ENCODE data around the gene BBIP1.

Gene BBIP1

DNA sequence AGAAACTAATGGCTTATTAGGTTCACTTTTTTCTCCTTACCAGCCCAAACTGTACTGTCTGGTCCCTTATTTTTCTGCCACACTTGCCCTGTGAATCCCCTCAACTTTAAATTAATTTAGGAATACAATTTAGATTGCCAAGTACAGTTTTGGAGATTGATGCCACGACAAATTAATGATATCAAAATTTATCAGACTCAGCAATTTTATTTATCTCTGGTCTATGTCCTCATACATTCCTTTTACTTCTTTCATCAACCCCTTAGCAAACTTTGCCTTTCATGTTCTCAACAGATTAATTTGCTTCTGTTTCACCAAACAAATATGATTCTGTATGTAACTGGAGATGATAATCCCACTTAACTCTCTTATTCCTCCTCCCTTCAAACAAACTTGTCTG lies 38.6 kb upstream of the BBIP1 start:
- DNase-seq (no peak), ATAC-seq (ENCODE audit: insufficient read depth, low read depth) (no peak)
- Histone ChIP-seq H3K36me3 (ENCODE audit: insufficient read depth, low read length) (no peaks in the 10 kb centered on the region), H4K20me1 (ENCODE audit: insufficient read depth, low read length) (peaks cover 53% of the 10 kb centered on the region), H3K4me1 (ENCODE audit: insufficient read depth, low read length) (no peaks in the 10 kb centered on the region), H3K9me3 (ENCODE audit: insufficient read depth, low read length, severe bottlenecking) (no peaks in the 10 kb centered on the region), H3K27me3 (ENCODE audit: insufficient read depth, low read length, poor library complexity) (no peaks in the 10 kb centered on the region), H3K4me3 (ENCODE audit: low read depth in 1 of 2, low read length in 2 of 2) (no peak overlapping the region), H3K4me2 (ENCODE audit: insufficient read depth, low read length) (no peak overlapping the region), H3K79me2 (ENCODE audit: insufficient read depth, low read length) (peaks cover 94% of the 10 kb centered on the region), H3K27ac (ENCODE audit: low read length) (no peak overlapping the region), H3K9ac (ENCODE audit: low read depth, low read length) (no peak overlapping the region), H2AFZ (ENCODE audit: low read depth, low read length) (no peak overlapping the region)
- TF ChIP-seq EZH2 (IDR thresholded peaks at IDR 0.05; ENCODE audit: borderline replicate concordance, low read depth, low read length, severe bottlenecking) = no peak
- TF ChIP-seq, protein P1, sequence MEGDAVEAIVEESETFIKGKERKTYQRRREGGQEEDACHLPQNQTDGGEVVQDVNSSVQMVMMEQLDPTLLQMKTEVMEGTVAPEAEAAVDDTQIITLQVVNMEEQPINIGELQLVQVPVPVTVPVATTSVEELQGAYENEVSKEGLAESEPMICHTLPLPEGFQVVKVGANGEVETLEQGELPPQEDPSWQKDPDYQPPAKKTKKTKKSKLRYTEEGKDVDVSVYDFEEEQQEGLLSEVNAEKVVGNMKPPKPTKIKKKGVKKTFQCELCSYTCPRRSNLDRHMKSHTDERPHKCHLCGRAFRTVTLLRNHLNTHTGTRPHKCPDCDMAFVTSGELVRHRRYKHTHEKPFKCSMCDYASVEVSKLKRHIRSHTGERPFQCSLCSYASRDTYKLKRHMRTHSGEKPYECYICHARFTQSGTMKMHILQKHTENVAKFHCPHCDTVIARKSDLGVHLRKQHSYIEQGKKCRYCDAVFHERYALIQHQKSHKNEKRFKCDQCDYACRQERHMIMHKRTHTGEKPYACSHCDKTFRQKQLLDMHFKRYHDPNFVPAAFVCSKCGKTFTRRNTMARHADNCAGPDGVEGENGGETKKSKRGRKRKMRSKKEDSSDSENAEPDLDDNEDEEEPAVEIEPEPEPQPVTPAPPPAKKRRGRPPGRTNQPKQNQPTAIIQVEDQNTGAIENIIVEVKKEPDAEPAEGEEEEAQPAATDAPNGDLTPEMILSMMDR (IDR thresholded peaks at IDR 0.05; ENCODE audit: borderline replicate concordance, extremely low read depth, low read length, poor library complexity, severe bottlenecking) = no peak

GRCh38 chr10:110951381-110951780 lies 32.4 kb upstream of the BBIP1 start:
- Histone ChIP-seq H4K20me1 (ENCODE audit: insufficient read depth, low read length) (peaks cover 27% of the 10 kb centered on the region), H3K9ac (ENCODE audit: low read depth, low read length) (no peak overlapping the region)

GRCh38 chr10:110947061-110947595 lies 28.1 kb upstream of the BBIP1 start:
- H4K20me1 ChIP-seq (ENCODE audit: insufficient read depth, low read length) = peaks cover 25% of the 10 kb centered on the region
- H3K27me3 ChIP-seq (ENCODE audit: insufficient read depth, low read length, poor library complexity) = no peaks in the 10 kb centered on the region

More at GRCh38 chr10:110951381-110951780, 32.4 kb upstream of the BBIP1 start:
- ATAC-seq (ENCODE audit: insufficient read depth, low read depth) (no peak), DNase-seq (no peak)
- H3K9me3 ChIP-seq (ENCODE audit: insufficient read depth, low read length, severe bottlenecking) = no peaks in the 10 kb centered on the region
- H3K4me2 ChIP-seq (ENCODE audit: insufficient read depth, low read length) = no peak overlapping the region
- H3K79me2 ChIP-seq (ENCODE audit: insufficient read depth, low read length) = peaks cover 83% of the 10 kb centered on the region
- H2AFZ ChIP-seq (ENCODE audit: low read depth, low read length) = no peak overlapping the region
- H3K27me3 ChIP-seq (ENCODE audit: insufficient read depth, low read length, poor library complexity) = no peaks in the 10 kb centered on the region
- no peak overlapping the region for H3K4me3 ChIP-seq (ENCODE audit: low read depth in 1 of 2, low read length in 2 of 2)
- TF ChIP-seq, protein P1 (IDR thresholded peaks at IDR 0.05; ENCODE audit: borderline replicate concordance, extremely low read depth, low read length, poor library complexity, severe bottlenecking) = no peak
- no peak for TF ChIP-seq EZH2 (IDR thresholded peaks at IDR 0.05; ENCODE audit: borderline replicate concordance, low read depth, low read length, severe bottlenecking)
- peaks cover 3% of the 10 kb centered on the region; the same call in 1 of the 2 replicates for H3K36me3 ChIP-seq (ENCODE audit: insufficient read depth, low read length)
- H3K27ac ChIP-seq (ENCODE audit: low read length) = no peak overlapping the region
- H3K4me1 ChIP-seq (ENCODE audit: insufficient read depth, low read length) = no peaks in the 10 kb centered on the region

More at GRCh38 chr10:110947061-110947595, 28.1 kb upstream of the BBIP1 start:
- no peak for TF ChIP-seq EZH2 (IDR thresholded peaks at IDR 0.05; ENCODE audit: borderline replicate concordance, low read depth, low read length, severe bottlenecking)
- TF ChIP-seq, protein P1 (IDR thresholded peaks at IDR 0.05; ENCODE audit: borderline replicate concordance, extremely low read depth, low read length, poor library complexity, severe bottlenecking) = no peak
- no peak overlapping the region for H3K4me2 ChIP-seq (ENCODE audit: insufficient read depth, low read length)
- ATAC-seq (ENCODE audit: insufficient read depth, low read depth) = no peak
- peaks cover 88% of the 10 kb centered on the region for H3K79me2 ChIP-seq (ENCODE audit: insufficient read depth, low read length)
- no peak overlapping the region for H2AFZ ChIP-seq (ENCODE audit: low read depth, low read length)
- no peaks in the 10 kb centered on the region for H3K4me1 ChIP-seq (ENCODE audit: insufficient read depth, low read length)
- no peaks in the 10 kb centered on the region for H3K9me3 ChIP-seq (ENCODE audit: insufficient read depth, low read length, severe bottlenecking)
- H3K27ac ChIP-seq (ENCODE audit: low read length) = no peak overlapping the region
- H3K9ac ChIP-seq (ENCODE audit: low read depth, low read length) = no peak overlapping the region
- DNase-seq = no peak
- no peak overlapping the region for H3K4me3 ChIP-seq (ENCODE audit: low read depth in 1 of 2, low read length in 2 of 2)
- peaks cover 8% of the 10 kb centered on the region for H3K36me3 ChIP-seq (ENCODE audit: insufficient read depth, low read length)

Measured in DND-41 (cell line).